Suprapubic skin (tissue), 4 donors: Measurements from ENCODE around the gene TMEM131L. TPM values are rescaled to one million over a fixed set of nuclear protein-coding genes. Genes with fewer than 3 reads are reported as not detected.

ENCODE experiments used
- DNase-seq, 2 donors: peaks; one replicate each; pipeline ENCODE4 v3.0.0-alpha.2; 2019; ENCODE audit warnings: low spot score in 2 of 2
- H3K27ac ChIP-seq: fragments of 200-600 bp; sonication (generic); one replicate; pipeline ENCODE4 v1.5.1; 2019
- H3K27me3 ChIP-seq: fragments of 200-600 bp; sonication (generic); one replicate; pipeline ENCODE4 v1.5.1; 2019
- H3K36me3 ChIP-seq: fragments of 200-600 bp; sonication (generic); one replicate; pipeline ENCODE4 v1.5.1; 2019
- H3K4me1 ChIP-seq: fragments of 200-600 bp; sonication (generic); one replicate; pipeline ENCODE4 v1.5.1; 2019
- H3K4me3 ChIP-seq: fragments of 200-600 bp; sonication (generic); one replicate; pipeline ENCODE4 v1.5.1; 2019; ENCODE audit warnings: mild to moderate bottlenecking
- H3K9me3 ChIP-seq: fragments of 200-600 bp; sonication (generic); one replicate; pipeline ENCODE4 v1.5.1; 2019
- CTCF ChIP-seq, 2 donors: fragments of 200-600 bp in 1 of 2; fragments of 450-650 bp in 1 of 2; sonication (generic) in 1 of 2; IDR thresholded peaks; one replicate each; pipeline ENCODE4 v1.5.1; 2016 to 2019; ENCODE audit warnings: antibody characterized with exemption in 2 of 2, mild to moderate bottlenecking in 1 of 2, moderate library complexity in 1 of 2
- EP300 ChIP-seq: sonication (generic); formaldehyde crosslinking; IDR thresholded peaks from one replicate; pipeline ENCODE4 v1.6.1; 2017; ENCODE audit warnings: antibody characterized with exemption
- POLR2A ChIP-seq, 2 donors: fragments of 450-650 bp; IDR thresholded peaks; one replicate each; pipeline ENCODE4 v1.6.1; 2017; ENCODE audit warnings: antibody characterized with exemption in 2 of 2, mild to moderate bottlenecking in 2 of 2, moderate library complexity in 2 of 2
- POLR2AphosphoS5 ChIP-seq, 3 donors: sonication (generic); formaldehyde crosslinking; IDR thresholded peaks; one replicate each; pipeline ENCODE4 v1.6.1; 2017; ENCODE audit warnings: antibody characterized with exemption in 3 of 3
- WGBS: methylation state at CpG from one replicate; pipeline ENCODE4 v1.1.5; 2018; 5-methylcytosine and 5-hydroxymethylcytosine counted together
- total RNA-seq, 4 donors: library from RNA; depleted of rRNA; stranded (reverse); fragments of >200 nt; gene quantifications; one replicate each; pipeline ENCODE4 v1.1.0, GENCODE V29; 2016

TMEM131L gene
- total RNA-seq, 4 donors from 2014 or later, result 13.5 to 25.0 (median 17.2) TPM

GRCh38 chr4:153523164-153523796 lies 57.1 kb downstream of the TMEM131L start:
- 55% methylated on average over 5 of the region's 5 CpGs for WGBS
- TF ChIP-seq POLR2AphosphoS5 (IDR thresholded peaks at IDR 0.05) (no peak), EP300 (no peak)
- Histone ChIP-seq H3K36me3 (no peaks in the 10 kb centered on the region), H3K9me3 (no peaks in the 10 kb centered on the region), H3K27ac (no peak overlapping the region), H3K4me1 (peaks cover 22% of the 10 kb centered on the region), H3K27me3 (no peaks in the 10 kb centered on the region), H3K4me3 (no peak overlapping the region)
- DNase-seq, result no peak

GRCh38 chr4:153523941-153524386 lies 57.8 kb downstream of the TMEM131L start:
- Histone ChIP-seq H3K4me3 (no peak overlapping the region), H3K27ac (no peak overlapping the region), H3K9me3 (no peaks in the 10 kb centered on the region), H3K4me1 (peaks cover 18% of the 10 kb centered on the region), H3K27me3 (no peaks in the 10 kb centered on the region), H3K36me3 (no peaks in the 10 kb centered on the region)
- 53% methylated on average over 4 of the region's 4 CpGs for WGBS
- no peak for DNase-seq
- TF ChIP-seq EP300 (no peak), POLR2A (IDR thresholded peaks at IDR 0.05) (no peak), POLR2AphosphoS5 (IDR thresholded peaks at IDR 0.05) (no peak), CTCF (IDR thresholded peaks at IDR 0.05) (no peak)

- Histone ChIP-seq H3K4me3 (no peak overlapping the region), H3K27ac (no peak overlapping the region), H3K4me1 (peaks cover 24% of the 10 kb centered on the region), H3K9me3 (no peaks in the 10 kb centered on the region), H3K27me3 (no peaks in the 10 kb centered on the region), H3K36me3 (no peaks in the 10 kb centered on the region)
- DNase-seq, result no peak
- TF ChIP-seq POLR2A (IDR thresholded peaks at IDR 0.05) (no peak), POLR2AphosphoS5 (IDR thresholded peaks at IDR 0.05) (no peak), CTCF (IDR thresholded peaks at IDR 0.05) (no peak), EP300 (no peak)
- WGBS, result 94% methylated on average over 4 of the region's 4 CpGs
Observed at GRCh38 chr4:153524682-153525081, 58.5 kb downstream of the TMEM131L start.

GRCh38 chr4:153527690-153528089 lies 61.5 kb downstream of the TMEM131L start:
- H3K27me3 ChIP-seq, result no peaks in the 10 kb centered on the region
- no peaks in the 10 kb centered on the region for H3K36me3 ChIP-seq
- TF ChIP-seq POLR2AphosphoS5 (IDR thresholded peaks at IDR 0.05) (no peak), EP300 (no peak), POLR2A (IDR thresholded peaks at IDR 0.05) (no peak), CTCF (IDR thresholded peaks at IDR 0.05) (no peak)
- no peaks in the 10 kb centered on the region for H3K9me3 ChIP-seq
- H3K4me3 ChIP-seq, result no peak overlapping the region
- H3K4me1 ChIP-seq, result peaks cover 31% of the 10 kb centered on the region
- H3K27ac ChIP-seq, result no peak overlapping the region
- no peak for DNase-seq
- WGBS, result 89% methylated on average over 11 of the region's 11 CpGs

GRCh38 chr4:153528705-153529485 lies 62.7 kb downstream of the TMEM131L start:
- H3K4me1 ChIP-seq, result peaks cover 23% of the 10 kb centered on the region
- no peak overlapping the region for H3K27ac ChIP-seq
- no peaks in the 10 kb centered on the region for H3K36me3 ChIP-seq
- no peaks in the 10 kb centered on the region for H3K9me3 ChIP-seq
- no peak for DNase-seq
- WGBS, result 88% methylated on average over 6 of the region's 6 CpGs
- H3K27me3 ChIP-seq, result no peaks in the 10 kb centered on the region
- H3K4me3 ChIP-seq, result no peak overlapping the region
- TF ChIP-seq CTCF (IDR thresholded peaks at IDR 0.05) (no peak), POLR2AphosphoS5 (IDR thresholded peaks at IDR 0.05) (no peak), POLR2A (IDR thresholded peaks at IDR 0.05) (no peak), EP300 (no peak)
